Measurements from ENCODE around the gene MYOG. TPM values are rescaled to one million over a fixed set of nuclear protein-coding genes. Genes with fewer than 3 reads are reported as not detected.

MYOG gene
- total RNA-seq, 1 donor from 2014 or later = not detected

DNA sequence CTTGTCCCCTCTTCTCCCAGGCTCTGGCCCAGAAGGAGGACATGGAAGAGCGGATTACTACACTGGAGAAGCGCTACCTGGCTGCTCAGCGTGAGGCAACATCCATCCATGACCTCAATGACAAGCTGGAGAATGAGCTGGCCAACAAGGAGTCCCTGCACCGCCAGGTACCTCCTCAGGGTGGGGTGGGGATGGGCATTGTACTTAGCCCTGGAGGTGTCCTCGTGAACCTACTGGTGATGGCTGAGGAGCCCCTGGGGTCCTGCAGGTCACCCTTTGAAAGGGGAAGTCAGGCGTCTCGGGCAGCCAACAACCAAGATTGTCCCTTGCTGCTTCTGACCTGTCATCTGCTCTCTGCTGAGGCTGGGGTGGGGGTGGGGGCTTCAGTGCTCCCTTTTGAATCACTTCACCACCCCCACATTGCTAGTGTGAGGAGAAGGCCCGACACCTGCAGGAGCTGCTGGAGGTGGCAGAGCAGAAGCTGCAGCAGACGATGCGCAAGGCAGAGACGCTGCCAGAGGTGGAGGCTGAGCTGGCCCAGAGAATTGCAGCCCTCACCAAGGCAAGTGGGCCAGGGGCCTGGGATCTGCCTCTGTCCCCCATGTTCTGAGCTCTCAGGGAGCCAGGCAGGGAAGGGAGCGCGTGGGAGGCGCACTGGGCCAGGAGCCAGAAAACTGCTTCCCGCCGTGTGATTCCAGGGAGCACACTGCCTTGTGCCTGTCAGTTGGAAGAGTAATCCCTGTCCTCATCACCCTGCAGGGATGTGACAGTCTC lies 39.8 kb downstream of the MYOG start:
- no peaks in the 10 kb centered on the region for H3K4me1 ChIP-seq
- no peak overlapping the region for H3K27ac ChIP-seq
- no peaks in the 10 kb centered on the region for H3K27me3 ChIP-seq
- TF ChIP-seq, protein P1, sequence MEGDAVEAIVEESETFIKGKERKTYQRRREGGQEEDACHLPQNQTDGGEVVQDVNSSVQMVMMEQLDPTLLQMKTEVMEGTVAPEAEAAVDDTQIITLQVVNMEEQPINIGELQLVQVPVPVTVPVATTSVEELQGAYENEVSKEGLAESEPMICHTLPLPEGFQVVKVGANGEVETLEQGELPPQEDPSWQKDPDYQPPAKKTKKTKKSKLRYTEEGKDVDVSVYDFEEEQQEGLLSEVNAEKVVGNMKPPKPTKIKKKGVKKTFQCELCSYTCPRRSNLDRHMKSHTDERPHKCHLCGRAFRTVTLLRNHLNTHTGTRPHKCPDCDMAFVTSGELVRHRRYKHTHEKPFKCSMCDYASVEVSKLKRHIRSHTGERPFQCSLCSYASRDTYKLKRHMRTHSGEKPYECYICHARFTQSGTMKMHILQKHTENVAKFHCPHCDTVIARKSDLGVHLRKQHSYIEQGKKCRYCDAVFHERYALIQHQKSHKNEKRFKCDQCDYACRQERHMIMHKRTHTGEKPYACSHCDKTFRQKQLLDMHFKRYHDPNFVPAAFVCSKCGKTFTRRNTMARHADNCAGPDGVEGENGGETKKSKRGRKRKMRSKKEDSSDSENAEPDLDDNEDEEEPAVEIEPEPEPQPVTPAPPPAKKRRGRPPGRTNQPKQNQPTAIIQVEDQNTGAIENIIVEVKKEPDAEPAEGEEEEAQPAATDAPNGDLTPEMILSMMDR (IDR thresholded peaks at IDR 0.05) = no peak
- DNase-seq (ENCODE audit: low spot score in 2 of 2) = no peak
- H3K9me3 ChIP-seq = no peaks in the 10 kb centered on the region
- intact Hi-C loops (cut with DNase I) = no loop called here
- no peak overlapping the region for H3K4me3 ChIP-seq
- peaks cover 4 to 20% of the 10 kb centered on the region in 2 donors for H3K36me3 ChIP-seq

DNA sequence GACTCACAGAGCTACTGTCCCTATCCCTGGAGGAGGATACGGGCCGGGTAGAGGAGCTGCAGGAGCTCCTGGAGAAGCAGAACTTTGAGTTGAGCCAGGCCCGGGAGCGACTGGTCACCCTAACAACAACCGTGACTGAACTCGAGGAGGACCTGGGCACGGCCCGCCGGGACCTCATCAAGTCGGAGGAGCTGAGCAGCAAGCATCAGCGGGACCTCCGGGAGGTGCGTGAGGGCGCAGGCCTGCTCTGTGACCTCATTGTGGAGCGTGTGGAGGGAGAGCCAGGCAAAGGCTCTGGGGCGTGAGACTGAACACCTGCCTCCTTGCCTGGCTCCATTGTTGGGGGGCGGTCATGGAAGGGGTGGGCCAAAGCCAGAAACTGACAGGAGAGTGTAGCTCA lies 40.5 kb downstream of the MYOG start:
- no peaks in the 10 kb centered on the region for H3K4me1 ChIP-seq
- intact Hi-C loops (cut with DNase I) = no loop called here
- DNase-seq (ENCODE audit: low spot score in 2 of 2) = no peak
- H3K9me3 ChIP-seq = no peaks in the 10 kb centered on the region
- H3K27ac ChIP-seq = no peak overlapping the region
- no peaks in the 10 kb centered on the region for H3K27me3 ChIP-seq
- TF ChIP-seq, protein P1 (IDR thresholded peaks at IDR 0.05) = no peak
- H3K36me3 ChIP-seq = peaks cover 4 to 20% of the 10 kb centered on the region in 2 donors
- no peak overlapping the region for H3K4me3 ChIP-seq

DNA sequence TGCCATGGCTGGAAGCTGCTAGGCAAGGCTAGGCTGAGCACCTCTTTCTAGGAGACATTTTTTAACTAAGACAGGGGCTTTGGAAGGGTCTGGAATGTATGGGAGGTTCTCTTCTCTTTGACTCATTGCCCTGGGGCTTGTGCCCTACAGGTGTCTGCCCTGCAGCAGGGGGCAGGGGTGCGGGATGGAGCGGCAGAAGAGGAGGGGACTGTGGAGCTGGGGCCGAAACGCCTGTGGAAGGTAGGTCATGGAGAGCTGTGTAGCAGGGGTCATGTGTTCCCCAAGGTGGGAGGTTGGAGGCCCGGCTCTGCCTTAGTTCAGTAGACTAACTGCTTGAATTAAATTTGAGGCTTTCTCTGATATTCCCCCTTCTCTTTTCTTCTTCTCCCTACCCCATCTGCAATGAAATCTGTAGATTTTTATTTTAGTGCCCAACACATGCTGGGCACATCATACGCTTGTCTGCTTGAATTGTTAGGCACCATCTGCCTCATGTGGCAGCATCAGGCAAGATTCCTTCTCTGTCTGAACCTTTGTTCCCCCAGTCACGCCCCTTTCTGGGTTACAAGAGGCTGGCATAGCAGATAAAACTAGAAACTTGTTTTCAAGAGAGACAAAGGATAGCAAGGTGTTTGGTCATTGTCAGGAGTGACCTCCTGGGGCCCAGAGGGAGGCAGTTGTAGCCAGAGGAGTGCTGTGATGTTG lies 41.1 kb downstream of the MYOG start:
- no peaks in the 10 kb centered on the region for H3K27me3 ChIP-seq
- no peak overlapping the region for H3K27ac ChIP-seq
- no peaks in the 10 kb centered on the region for H3K4me1 ChIP-seq
- TF ChIP-seq, protein P1 (IDR thresholded peaks at IDR 0.05) = no peak
- no peak for DNase-seq (ENCODE audit: low spot score in 2 of 2)
- no peaks in the 10 kb centered on the region for H3K9me3 ChIP-seq
- H3K4me3 ChIP-seq = no peak overlapping the region
- H3K36me3 ChIP-seq = peaks cover 4 to 17% of the 10 kb centered on the region in 2 donors
- intact Hi-C loops (cut with DNase I) = loop anchor here (5.0 kb wide), 1 partner anchor 83 kb away; the partner anchor contains the start of gene ADORA1

DNA sequence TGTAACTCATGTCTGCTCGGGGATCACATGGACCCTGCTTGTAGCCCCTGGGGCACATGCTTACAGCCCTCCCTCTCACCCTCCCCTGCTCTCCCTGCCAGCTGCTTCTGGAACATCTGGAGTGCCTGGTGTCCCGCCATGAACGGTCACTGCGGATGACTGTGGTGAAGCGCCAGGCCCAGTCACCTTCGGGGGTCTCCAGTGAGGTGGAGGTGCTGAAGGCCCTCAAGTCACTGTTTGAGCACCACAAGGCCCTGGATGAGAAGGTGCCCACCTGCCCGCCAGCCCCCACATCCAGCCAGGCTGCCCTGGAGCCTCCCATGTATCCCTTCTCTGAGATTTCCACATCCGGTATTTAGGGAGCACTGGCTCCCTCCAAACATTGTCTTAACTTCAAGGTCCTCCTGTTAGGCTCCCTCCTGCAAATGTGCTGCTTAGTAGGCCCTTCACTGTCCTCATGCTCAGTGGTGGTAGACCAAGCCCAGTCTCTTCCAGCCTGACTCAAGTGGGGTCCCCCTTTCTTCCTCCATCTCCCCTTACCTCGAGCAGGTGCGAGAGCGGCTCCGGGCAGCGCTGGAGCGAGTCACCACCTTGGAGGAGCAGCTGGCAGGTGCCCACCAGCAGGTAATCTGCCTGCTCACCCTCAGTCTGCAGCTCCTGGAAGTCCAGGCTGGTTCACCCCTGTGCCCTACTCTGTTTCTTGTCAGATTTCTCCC lies 41.8 kb downstream of the MYOG start:
- no peak for DNase-seq (ENCODE audit: low spot score in 2 of 2)

DNA sequence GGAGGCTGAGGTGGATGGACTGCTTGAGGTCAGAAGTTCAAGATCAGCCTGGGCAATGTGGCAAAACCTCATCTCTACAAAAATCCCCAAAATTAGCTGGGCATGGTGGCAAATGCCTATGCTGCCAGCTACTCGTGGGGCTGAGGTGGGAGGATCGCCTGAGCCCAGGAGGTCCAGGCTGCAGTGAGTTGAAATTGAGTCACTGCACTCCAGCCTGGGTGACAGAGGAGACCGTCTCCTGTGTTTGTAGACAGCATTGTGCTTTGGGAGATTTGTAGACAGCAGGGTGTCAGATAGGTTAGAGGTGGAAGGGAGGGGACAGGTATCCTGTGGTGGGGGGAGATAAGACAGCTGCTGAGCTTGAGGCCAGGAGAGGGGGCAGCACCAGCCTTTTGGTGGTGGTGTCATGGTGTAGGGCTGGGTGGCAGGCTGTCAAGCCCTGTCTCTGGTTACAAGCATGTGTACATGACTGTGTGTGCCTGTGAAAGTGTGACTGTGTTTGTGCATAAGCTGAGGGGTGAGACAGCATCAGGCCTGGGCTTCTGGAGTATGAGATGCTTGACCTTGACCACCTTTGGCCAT lies 44.4 kb downstream of the MYOG start:
- no peak for DNase-seq (ENCODE audit: low spot score in 2 of 2)

More for the DNA sequence above, 41.8 kb downstream of the MYOG start:
- intact Hi-C loops (cut with DNase I) = loop anchor here (5.0 kb wide), 1 partner anchor 83 kb away; the partner anchor contains the start of gene ADORA1
- TF ChIP-seq, protein P1 (IDR thresholded peaks at IDR 0.05) = no peak
- H3K4me3 ChIP-seq = no peak overlapping the region
- H3K9me3 ChIP-seq = no peaks in the 10 kb centered on the region
- H3K4me1 ChIP-seq = peaks cover 1 to 2% of the 10 kb centered on the region in 2 donors
- H3K27me3 ChIP-seq = no peaks in the 10 kb centered on the region
- H3K27ac ChIP-seq = no peak overlapping the region
- H3K36me3 ChIP-seq = peaks cover 4 to 15% of the 10 kb centered on the region in 2 donors

More for the DNA sequence above, 44.4 kb downstream of the MYOG start:
- Histone ChIP-seq H3K9me3 (no peaks in the 10 kb centered on the region), H3K27ac (no peak overlapping the region), H3K4me1 (peaks cover 16 to 23% of the 10 kb centered on the region in 2 donors), H3K36me3 (peaks cover 4 to 5% of the 10 kb centered on the region in 2 donors), H3K27me3 (no peaks in the 10 kb centered on the region), H3K4me3 (no peak overlapping the region)
- intact Hi-C loops (cut with DNase I) = loop anchor here (5.0 kb wide), 1 partner anchor 86 kb away; the partner anchor contains the start of gene ADORA1
- TF ChIP-seq, protein P1 (IDR thresholded peaks at IDR 0.05) = no peak

Data from ascending aorta (tissue), 2 donors.